C1 segment of cervical spinal cord (tissue), 14 donors: ENCODE data around the gene PGS1.

ENCODE experiments used
- DNase-seq, 14 donors: peaks; one replicate each; lab custom pipeline; 2025; lab: John Stamatoyannopoulos, UW

Gene PGS1

DNA sequence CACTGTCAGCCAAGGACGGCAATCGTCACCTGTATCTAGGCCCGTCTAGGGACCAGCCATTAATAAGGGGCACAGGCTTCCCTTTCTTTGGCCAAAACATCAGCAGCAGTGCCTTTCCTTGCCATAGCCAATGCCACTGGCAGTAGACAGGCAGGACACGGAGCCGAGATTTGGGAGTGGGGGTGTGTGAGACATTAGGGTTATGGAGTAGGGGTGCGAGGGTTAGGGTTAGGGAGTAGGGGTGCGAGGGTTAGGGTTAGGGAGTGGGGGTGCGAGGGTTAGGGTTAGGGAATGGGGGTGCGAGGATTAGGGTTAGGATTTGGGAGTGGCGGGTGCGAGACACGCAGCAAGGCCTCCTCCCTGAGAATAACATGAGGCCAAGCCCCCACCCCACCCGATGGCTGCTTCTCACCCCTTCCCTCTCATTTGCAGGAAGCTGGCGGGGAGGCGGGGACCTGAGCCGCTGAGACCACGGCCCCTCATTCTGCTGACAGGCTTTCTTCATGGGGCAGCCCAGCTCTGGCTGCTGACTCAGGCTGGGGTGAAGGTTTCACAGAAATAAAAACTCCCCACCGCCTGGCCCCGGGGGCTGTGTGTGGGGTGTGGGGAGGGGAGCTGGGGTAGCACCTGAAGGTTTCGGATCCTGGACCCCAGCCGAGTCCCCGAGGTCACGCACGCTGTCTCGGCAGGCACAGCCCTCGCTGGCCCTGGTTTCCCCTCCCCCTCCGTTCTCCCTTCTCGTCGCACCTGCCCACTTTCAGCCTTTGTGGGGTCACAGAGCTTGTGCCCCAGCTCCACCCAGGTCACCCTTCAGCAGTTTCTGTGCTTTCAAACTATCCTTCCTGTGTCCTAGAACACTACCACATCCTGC lies 93.8 kb downstream of the PGS1 start:
- DNase-seq: no peak

- DNase-seq: no peak
These were observed 95.6 kb downstream of the PGS1 start for GRCh38 chr17:78473951-78474613.
